SKM-1 (cell line): ENCODE measurements around the gene STKLD1.
"Not testable (repeated sequence)": the region's sequence is repeated elsewhere in the genome, so short reads cannot be mapped to it uniquely, and the experiment has no call there.

ENCODE experiments used
- DNase-seq: peaks from one replicate; lab custom pipeline; 2025; ENCODE audit not compliant: unreplicated experiment; lab: John Stamatoyannopoulos, UW

Gene STKLD1

DNA sequence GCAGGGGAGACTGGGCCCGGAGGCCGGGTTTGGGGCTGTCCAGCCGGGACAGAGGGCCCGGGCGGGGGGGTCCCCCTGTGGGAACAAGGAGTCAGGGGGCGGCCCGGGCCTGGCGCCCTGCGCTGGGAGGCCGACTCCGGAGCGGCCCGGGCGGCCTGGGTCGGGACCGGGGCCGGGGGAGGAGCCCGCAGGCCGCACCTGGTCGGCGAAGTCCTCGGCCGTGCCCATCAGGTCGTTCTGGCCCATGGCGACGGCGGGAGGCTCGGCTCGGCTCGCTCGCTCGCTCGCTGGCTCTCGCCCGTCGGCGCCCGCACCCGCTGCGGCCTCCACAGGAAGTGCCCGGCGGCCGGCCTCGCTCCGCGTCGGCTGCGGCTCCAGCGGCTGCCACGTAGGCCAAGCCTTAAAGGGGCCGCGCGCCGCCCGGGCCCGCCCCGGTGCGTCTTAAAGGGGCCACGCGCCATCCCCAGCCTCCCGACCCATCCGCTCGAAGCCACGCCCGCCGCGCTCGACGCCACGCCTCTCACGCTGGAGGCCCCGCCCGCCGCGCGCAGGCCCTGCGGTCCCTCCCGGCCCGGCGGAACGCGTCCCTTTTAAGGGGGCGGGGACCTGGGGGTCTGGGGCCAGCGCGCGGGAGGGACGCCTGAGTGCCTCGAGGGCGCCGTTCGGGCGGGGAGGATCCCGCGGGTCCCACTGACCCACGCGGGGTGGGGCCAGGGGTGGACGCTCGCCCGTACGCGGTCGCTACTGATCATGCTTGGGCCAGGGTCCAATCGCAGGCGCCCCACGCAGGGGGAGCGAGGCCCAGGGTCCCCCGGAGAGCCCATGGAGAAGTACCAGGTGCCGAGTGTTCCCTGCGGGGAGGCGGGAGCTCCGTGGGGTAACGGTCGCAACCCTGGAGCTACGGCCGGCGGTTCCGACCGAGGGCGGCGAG lies at the start of gene STKLD1, which contains the start of gene SURF4:
Gene STKLD1, plus strand, starts transcription at position 643 of the 931 bp plus-strand sequence. Its CDS starts 108 bp downstream, at position 751.
Gene SURF4, minus strand, starts transcription at position 337 of the 931 bp plus-strand sequence. Its CDS starts 91 bp downstream, at position 246.
- peak; percentile 65 for DNase-seq

DNA sequence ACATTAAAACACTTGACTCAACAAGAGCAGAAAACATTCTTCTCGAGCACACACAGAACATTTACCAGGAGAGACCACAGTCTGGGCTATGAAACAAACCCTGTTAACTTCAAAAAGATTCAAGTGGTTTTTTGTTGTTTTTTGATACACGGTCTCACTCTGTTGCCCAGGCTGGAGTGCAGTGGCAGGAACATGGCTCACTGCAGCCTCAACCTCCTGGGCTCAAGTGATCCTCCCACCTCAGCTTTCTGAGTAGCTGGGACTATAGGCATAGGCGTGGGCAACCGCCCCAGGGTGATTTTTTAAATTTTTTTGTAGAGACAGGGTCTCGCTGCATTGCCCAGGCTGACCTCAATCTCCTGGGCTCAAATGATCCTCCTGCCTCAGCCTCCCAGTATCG lies 49.1 kb upstream of the STKLD1 start:
- DNase-seq: not testable (repeated sequence)

DNA sequence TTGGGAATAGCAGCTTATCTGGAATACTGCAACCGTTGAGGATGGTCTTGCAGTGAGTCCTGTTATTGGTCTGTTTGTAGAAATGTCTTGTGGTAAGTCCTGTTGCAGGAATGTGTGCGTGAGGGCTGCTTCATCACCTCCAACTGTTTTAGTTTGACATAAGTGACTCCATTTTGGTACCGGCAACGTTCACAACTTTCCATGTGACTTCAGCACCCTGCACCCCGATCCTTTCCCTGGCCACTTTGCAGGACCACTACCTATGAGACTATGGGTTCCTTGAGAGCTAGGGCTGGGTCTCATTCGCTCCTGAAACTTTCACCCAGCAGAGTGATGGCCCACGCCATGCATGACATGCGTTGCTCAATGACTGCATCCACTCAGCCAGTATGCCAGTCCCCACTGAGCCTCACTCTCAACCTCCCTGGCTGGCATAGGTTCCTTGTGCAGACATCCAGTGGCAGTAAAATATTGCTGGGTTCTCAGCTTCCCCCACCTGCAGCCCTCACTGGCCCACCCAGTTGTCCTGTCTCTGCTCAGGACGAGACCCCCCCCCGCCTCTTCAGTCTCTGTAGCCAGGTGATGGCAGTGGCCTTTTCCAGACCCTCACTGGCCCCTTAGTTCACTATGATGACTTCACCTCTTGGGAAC lies 48.2 kb upstream of the STKLD1 start:
- DNase-seq: no peak

DNA sequence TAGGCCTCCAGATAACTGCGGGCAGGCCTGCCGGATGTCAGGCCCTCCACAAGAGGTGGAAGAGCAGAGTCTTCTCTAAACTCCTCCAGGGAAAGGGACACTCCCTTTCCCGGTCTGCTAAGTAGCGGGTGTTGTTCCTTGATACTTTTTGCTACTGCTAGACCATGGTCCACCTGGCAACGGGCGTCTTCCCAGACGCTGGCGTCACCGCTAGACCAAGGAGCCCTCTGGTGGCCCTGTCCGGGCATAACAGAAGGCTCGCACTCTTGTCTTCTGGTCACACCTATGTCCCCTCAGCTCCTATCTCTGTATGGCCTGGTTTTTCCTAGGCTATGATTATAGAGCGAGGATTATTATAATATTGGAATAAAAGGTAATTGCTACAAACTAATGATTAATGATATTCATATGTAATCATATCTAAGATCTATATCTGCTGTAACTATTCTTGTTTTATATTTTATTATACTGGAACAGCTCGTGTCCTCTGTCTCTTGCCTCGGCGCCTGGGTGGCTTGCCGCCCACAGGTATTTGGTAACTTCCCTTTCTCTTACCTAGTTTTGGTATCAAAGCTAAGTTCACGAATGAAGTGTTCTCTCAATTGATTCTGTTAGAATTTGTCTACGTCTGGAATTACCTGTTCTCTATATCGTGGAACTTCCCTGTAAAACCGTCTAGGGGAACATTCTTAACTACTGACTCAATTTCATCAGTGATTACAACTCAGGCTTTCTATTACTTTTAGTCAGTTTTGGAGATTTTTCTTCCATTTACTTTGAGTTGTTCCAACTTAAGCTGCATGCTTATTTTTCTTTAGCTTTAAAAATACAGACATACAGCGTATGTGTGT lies 46.6 kb upstream of the STKLD1 start:
- not testable (repeated sequence) for DNase-seq

DNA sequence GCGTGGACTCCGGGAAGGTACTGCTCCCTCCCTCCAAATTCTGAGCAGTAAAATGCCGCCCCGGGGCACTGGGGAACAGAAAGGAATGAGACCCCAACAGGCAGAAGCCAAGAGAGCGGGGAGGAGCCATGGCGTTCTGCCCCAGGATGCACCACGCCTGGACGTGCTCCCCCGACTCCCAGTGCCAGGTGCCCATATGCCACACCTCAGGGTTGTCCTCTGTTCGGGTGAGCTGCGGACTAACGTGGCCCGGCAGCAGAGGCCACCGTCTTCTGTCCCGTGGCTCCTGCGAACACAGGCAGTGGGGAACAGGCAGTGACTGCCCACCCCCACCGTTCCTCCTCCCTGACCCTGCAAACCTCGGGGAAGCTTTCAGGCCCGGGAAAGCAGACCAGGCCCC lies 44.9 kb upstream of the STKLD1 start:
- no peak for DNase-seq

DNA sequence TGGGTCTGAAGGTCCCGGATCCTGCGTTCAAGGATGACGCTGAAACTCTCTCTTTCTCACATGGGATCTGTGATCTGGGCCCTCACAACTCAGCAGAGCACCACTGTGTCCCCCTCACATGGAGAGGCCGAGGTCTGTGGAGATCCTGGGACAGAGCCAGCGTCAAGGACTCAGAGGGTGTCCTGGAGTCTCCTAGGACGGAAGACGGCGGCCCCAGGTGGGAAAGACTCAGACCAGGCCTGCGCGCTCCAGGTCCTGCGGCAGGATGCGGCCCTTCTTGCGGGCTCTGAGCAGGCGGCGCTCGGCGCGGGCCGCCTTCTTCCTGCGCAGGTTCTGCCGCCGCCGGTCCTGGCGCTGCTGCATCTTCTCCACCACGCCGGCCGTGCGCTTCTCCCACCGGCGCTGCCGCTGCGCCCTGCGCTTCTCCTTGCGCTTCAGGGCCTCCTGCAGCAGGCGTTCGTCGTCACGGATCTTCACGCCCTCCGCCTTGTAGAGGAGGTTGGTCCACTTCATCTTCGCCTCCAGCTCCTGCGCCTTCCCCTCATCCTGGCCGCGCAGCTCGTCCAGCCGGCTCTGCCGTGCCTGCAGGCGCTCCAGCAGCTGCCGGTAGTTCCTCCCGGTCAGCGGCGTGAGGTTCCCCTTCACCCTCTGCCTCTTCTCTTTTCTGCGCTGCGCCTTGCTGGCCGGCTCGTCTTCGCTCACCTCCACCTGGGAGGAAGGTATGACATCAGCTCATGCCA lies 44.4 kb upstream of the STKLD1 start:
- DNase-seq: no peak

DNA sequence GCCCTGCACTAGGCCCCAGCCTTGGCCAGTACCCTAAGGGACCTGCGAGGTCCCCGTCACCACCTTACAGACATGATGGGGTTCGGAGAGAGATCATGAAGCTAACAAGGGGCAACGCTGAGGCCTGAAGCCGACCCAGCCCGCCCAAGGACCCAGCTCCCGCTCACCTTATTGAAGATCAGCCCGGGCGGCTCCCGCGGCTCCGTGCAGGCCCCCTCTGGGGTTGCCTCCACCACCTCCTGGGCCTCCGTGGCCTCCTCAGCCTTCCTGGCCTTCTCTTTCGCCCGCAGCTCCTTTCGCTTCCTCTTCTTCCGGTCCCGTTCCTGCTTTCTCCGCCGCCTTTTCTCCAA lies 43.8 kb upstream of the STKLD1 start:
- DNase-seq: no peak

DNA sequence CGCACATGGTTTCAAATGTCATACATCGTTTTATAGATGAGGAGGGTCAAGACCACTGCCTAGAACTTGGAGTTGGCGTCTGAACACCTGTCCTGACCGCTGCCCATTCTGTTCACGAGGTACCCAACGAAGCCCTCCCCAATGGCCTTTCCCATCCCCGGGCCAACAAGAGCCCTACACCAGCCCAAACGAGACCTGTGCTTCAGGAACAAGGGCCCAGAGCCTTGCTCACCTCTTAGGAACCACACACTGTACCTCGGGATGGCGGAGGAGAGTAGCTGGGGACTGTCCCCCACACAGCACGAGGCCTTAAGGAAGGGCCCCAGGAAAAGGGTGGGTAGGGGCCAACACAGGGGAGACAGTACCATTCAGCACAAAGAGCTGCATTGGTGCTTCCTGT lies 43.2 kb upstream of the STKLD1 start:
- DNase-seq: no peak

DNA sequence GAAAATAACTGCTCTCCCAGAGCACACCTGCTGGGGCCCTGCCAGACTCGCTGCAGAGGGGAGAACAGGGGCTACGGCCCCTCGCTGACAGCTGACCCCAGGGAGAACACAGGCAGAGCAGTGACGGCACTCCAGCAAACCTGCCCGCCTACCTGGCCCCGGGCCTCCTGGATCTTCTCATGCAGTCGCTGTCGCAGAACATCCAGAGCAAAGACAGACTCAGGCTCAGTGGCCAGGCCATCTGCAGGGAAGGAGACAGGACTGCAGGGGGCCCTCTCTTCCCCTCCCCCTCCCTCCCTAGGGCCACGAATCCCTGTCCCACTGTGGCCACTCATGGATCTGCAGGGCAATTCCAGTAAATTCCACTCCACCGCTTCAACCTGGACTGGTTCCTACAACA lies 42.6 kb upstream of the STKLD1 start:
- DNase-seq: no peak

DNA sequence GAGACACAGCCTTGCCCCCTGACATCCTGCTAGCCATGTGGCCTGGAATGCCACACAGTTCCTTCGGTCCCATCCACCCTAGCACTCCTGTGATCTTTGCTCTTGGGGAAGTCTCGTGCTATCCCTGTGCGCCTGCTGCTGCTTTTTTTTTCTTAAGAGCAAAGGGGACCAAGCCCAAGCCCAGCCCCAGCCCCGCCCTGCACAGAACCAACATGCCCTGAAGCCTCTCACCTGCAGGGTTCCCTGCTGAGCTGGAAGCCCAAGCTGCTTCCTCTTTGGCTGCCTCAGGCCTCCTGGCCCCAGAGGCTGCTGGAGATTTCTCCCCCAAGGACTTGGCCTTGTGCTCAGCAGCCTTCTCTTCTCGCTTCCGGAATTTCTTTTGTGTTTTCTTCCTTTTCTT lies 42.0 kb upstream of the STKLD1 start:
- no peak for DNase-seq

DNA sequence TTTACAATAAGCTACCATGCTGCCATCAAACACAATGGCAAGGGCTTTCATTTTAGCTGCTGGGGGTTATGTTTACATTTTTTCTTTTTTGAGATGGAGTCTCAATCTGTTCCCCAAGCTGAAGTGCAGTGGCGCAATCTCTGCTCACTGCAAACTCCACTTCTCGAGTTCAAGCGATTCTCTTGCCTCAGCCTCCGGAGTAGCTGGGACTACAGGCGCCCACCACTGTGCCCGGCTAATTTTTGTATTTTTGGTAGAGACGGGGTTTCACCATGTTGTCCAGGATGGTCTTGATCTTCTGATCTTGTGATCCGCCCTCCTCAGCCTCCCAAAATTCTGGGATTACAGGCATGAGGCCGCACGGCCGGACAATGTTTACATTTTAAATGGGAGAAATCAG lies 41.3 kb upstream of the STKLD1 start:
- DNase-seq: not testable (repeated sequence)

DNA sequence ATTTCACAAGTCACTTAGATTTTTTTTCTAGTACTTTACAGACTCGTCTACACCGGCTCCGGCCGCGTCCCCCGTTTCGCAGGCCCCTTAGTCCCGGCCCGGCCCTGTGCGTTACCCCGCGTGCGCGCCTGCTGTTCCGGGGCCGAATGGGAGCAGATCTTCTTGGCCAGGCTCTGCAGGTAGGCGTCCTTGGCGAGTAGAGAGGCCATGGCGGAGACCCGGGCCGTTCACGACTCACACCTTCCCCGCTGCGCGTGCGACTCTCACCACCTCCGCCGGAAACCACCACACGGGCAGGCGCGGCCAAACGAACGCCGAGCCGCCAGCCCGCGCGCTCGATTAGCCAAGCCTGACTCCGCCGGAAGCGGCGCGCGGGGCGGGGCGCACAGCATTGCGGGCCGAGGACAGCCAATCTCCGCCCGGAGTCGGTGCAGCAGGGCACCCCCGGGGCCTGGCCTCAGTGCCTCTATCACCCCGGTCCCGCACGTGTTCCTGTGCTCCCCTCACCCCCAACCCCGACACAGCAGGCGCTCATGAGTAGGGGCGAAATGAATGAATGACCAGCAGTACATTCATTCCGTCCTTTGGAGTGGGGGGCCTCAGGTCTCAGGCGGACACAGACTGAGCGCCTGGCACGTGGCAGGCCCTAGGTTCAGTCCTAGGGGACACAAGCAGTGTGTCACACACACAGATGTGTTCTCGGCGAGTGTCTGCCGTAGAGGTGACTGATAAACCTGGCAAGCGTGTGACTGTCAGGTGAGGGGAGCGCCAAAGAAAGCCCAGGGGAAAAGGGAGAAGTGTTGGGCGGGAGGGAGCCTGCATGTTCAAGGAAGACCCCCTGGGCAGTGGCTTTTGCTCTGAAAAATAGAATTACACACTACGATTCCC lies 40.0 kb upstream of the STKLD1 start, which contains the start of gene SURF6:
Gene SURF6, minus strand, starts transcription at position 265 of the 888 bp plus-strand sequence. Its CDS starts 56 bp downstream, at position 209.
- peak; percentile 84 for DNase-seq

DNA sequence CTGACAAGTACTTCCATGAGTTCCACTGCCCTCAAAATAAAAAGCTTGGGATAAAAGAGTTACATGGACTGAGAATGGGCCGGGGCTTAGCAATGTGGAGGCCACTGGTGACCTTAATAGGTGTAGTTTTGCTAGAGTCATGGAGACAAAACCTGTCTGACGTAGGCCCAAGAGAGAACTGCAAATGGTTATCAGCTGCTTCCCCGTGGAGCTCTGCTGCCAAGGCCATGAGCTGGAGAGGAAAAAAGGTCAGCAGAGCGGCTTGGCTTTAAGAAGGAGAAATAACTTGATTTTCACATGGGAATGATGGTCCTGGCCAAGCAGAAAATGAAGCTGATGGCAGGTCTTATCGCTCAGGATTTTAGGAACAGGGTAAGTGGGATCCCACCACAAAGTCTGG lies 36.5 kb upstream of the STKLD1 start:
- no peak for DNase-seq

DNA sequence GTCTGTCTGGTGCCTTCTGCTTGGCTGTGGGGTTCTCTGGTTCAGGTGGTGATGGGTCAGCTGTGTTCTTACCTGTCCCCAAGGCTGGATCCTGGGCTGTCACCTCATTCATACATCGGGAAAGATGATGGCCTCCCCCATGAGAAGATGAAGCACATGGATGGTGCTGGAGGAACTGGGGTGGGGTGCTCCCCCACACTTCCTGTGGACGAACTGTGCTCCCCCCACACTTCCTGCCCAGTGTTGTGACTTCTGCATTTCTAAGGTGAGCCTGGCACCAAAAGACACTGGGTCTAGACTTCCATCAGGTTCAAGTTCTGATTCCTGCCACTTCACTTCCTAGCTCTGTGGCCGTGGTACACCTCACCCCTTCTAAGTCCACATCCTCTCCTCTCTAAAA lies 35.9 kb upstream of the STKLD1 start:
- DNase-seq: peak; percentile 69

DNA sequence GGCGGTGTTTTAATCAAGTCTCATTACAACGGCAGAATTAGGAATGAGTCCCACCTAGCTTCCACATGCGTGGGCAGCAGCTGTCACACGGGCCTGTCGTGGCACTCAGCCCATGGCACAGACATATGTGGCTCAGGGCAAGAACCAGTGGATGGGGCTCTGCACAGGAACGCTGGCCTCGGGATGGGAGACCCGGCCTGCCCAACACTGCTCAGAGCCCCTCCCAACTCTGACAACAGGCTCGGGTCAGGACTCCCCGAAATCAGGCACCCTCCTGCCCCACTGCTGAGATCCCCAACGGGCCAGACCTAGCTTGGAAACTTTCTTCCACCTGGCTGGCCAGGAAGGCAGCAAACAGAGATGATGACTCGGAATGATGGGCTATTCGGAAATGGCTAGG lies 35.2 kb upstream of the STKLD1 start:
- no peak for DNase-seq

DNA sequence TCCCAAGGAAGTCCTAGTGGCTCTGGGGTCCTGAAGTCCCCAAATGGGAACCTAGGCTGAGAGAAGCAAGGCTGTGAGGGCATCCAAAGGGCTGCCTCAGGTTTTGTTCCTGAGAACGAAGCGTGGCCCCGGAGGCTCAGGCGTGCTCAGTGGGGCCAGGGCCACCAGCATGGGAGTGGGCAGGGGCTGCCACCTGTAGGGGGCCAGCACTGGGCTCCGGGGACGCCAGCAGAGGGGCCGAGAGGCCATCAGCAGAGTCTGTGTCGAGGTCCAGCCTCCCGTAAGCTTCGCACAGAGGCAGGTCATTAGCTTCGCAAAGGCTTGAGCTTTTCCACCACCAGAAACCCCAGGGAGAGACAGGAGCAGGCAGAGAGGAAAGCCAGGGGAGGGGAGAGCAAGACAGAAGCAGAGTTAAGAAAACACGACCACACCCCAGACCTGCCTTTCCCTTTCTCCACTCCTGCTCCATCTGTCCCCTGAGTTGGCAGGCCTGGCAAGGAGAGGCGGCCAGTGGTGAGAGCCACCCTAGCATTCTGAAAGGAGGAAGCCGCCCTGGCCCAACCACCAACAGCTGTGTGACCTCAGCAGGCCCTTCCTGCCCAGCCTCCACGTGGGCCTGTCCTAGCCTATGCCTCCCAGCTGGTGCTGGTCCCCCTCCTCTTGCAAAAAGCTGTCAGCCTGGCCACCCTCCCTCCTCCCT lies 34.6 kb upstream of the STKLD1 start:
- peak; percentile 74 for DNase-seq

DNA sequence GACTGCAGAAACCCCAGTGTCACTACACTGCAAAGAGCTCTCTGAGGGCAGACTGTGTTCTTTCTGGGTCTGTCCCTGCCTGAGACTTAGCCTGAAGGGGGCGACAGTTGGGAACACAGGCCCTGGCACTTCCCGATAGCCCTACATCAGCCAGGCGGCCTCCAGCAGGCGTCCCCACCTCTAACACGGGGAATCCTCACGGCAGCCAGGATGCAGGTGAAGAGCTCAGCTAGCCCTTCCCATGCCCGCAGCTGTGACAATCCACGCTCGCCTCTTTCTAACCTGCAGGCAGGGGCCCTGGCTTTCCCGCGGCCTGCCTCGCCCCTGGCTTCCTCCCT lies 34.1 kb upstream of the STKLD1 start:
- no peak for DNase-seq

DNA sequence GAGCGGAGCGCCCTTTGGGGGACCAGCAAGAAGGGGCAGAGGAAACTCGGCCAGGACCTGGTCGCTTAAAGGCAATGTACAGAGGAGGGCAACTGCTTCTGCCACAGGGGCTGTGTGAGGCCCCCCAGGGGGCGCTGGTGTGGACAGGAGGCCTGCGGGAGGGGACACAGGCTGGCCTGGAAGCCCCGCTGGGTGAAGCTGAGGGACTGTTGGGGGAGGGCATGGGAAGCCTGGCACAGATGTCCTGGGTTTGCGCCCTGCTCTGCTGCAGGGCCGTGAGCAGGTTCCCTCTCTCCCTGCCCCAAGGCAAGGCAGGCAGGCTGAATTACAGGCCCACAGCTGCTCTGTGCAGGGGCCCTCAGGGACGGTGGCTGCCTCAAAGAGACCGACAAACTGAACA lies 33.6 kb upstream of the STKLD1 start:
- no peak for DNase-seq

DNA sequence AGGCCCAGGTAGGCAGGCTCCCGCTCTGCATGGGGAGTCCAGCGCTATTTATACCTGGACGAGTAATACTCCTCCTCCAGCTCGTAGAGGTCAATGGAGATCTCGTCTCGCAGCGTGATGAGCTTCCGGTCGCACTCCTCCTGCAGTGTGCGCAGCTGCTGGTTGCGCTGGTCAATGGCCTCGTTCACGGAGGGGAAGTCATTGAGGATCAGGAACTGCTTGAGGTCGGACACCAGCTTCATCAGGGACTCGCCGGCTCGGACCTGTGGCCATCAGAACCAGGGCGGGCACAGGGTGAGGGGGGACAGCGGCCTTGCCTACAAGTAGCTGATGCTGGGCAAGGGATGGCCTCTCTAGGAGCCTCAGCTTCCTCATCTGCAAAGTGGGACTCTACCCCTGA lies 32.1 kb upstream of the STKLD1 start:
- no peak for DNase-seq
